Smooth muscle cell (in vitro differentiated cells): ENCODE results near the gene EFCAB7. TPM values are rescaled to one million over a fixed set of nuclear protein-coding genes. Genes with fewer than 3 reads are reported as not detected.

ENCODE experiments used
- DNase-seq: peaks from one replicate; lab custom pipeline; 2025; ENCODE audit not compliant: unreplicated experiment; lab: John Stamatoyannopoulos, UW
- H2AFZ ChIP-seq: fragments of 200-600 bp; sonication (generic); 2 replicates; pipeline ENCODE4 v1.6.0; 2016; ENCODE audit warnings: antibody characterized with exemption, low read depth, mild to moderate bottlenecking
- H3F3A ChIP-seq: fragments of 200-600 bp; sonication (generic); 2 replicates; pipeline ENCODE4 v1.6.0; 2017; ENCODE audit warnings: antibody characterized with exemption, low read depth
- H3K27ac ChIP-seq: fragments of 200-600 bp; sonication (generic); 2 replicates; pipeline ENCODE4 v1.5.1; 2016; ENCODE audit warnings: low read depth, mild to moderate bottlenecking
- H3K27me3 ChIP-seq: fragments of 200-600 bp; sonication (generic); 2 replicates; pipeline ENCODE4 v1.6.1; 2016; ENCODE audit warnings: low read depth, mild to moderate bottlenecking
- H3K36me3 ChIP-seq: fragments of 200-600 bp; sonication (generic); 2 replicates; pipeline ENCODE4 v1.5.1; 2016; ENCODE audit warnings: low read depth
- H3K4me1 ChIP-seq: fragments of 200-600 bp; sonication (generic); 2 replicates; pipeline ENCODE4 v1.5.1; 2016; ENCODE audit warnings: low read depth
- H3K4me2 ChIP-seq: fragments of 200-600 bp; sonication (generic); 2 replicates; pipeline ENCODE4 v1.6.0; 2016; ENCODE audit warnings: mild to moderate bottlenecking
- H3K4me3 ChIP-seq: fragments of 200-600 bp; sonication (generic); 2 replicates; pipeline ENCODE4 v1.5.1; 2016; ENCODE audit warnings: mild to moderate bottlenecking
- H3K79me2 ChIP-seq: fragments of 200-600 bp; sonication (generic); 2 replicates; pipeline ENCODE4 v1.6.0; 2016; ENCODE audit warnings: low read depth, mild to moderate bottlenecking
- H3K9ac ChIP-seq: fragments of 200-600 bp; sonication (generic); 2 replicates; pipeline ENCODE4 v1.6.0; 2016; ENCODE audit warnings: low read depth
- H3K9me3 ChIP-seq: fragments of 200-600 bp; sonication (generic); replicated peaks from 2 replicates; pipeline ENCODE4 v1.5.1; 2016; ENCODE audit warnings: low read depth
- H4K20me1 ChIP-seq: fragments of 200-600 bp; sonication (generic); 2 replicates; pipeline ENCODE4 v1.6.0; 2016; ENCODE audit warnings: low read depth
- CTCF ChIP-seq: fragments of 200-600 bp; sonication (generic); IDR thresholded peaks from 2 replicates; pipeline ENCODE4 v1.5.1; 2017; ENCODE audit warnings: borderline replicate concordance, mild to moderate bottlenecking, antibody characterized with exemption; ENCODE audit not compliant: insufficient read depth, poor library complexity, severe bottlenecking
- WGBS: methylation state at CpG from one replicate; pipeline ENCODE4 v1.1.7; 2016; ENCODE audit warnings: low lambda C conversion rate; 5-methylcytosine and 5-hydroxymethylcytosine counted together
- polyA plus RNA-seq: library from polyadenylated mRNA; unstranded; fragments of >200 nt; fragmentation: Nextera tagmentation; extraction: Ambion mirVana; gene quantifications from 2 replicates; pipeline ENCODE4 v1.2.1, GENCODE V29; 2016
- total RNA-seq: library from RNA; depleted of rRNA; stranded (reverse); fragments of >200 nt; gene quantifications from 2 replicates; pipeline ENCODE4 v1.2.3, GENCODE V29; 2014

Gene EFCAB7
- total and polyA plus RNA-seq, 2 experiments from 2014 or later: 3.5 to 5.4 TPM

- peaks cover 11% of the 10 kb centered on the region for H3K79me2 ChIP-seq
- no peak for TF ChIP-seq CTCF
- no peak overlapping the region for H3K4me2 ChIP-seq
- DNase-seq: no peak
- no peaks in the 10 kb centered on the region for H3K36me3 ChIP-seq
- H3K9ac ChIP-seq: no peak overlapping the region
- 94% methylated on average over 5 of the region's 5 CpGs for WGBS
- H3K27me3 ChIP-seq: no peaks in the 10 kb centered on the region
- H3K4me3 ChIP-seq: no peak overlapping the region
- no peak overlapping the region for H2AFZ ChIP-seq
- H3K4me1 ChIP-seq: no peaks in the 10 kb centered on the region
- H3F3A ChIP-seq: no peaks in the 10 kb centered on the region
- H3K27ac ChIP-seq: no peak overlapping the region
- no peaks in the 10 kb centered on the region for H3K9me3 ChIP-seq
- peaks cover 91% of the 10 kb centered on the region for H4K20me1 ChIP-seq
These were observed 79.3 kb downstream of the EFCAB7 start for GRCh38 chr1:63602629-63603028.

DNA sequence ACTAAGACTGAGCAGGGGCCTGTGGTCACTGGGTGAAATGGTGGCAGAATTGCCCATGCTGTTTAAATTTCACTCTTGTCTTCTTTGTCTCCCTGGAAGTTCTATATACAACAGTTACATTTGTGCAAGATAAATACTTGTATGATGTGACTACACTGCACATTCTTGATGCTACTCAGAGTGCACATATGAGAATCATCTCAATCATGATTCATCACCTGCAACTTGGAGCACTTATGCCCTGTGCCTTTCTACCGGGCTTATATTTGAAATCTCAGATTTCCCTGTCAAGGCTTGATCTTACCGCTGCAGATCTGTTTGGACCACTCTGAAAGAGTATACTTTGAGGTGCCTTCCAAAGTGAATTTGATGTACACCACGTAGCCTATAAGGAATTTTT, 80.5 kb downstream of the EFCAB7 start:
- no peaks in the 10 kb centered on the region for H3K36me3 ChIP-seq
- H3K4me3 ChIP-seq: no peak overlapping the region
- TF ChIP-seq CTCF: no peak
- H3K27ac ChIP-seq: no peak overlapping the region
- peaks cover 94% of the 10 kb centered on the region for H4K20me1 ChIP-seq
- H3K79me2 ChIP-seq: peaks cover 11% of the 10 kb centered on the region
- H3K4me1 ChIP-seq: no peaks in the 10 kb centered on the region
- H3K27me3 ChIP-seq: no peaks in the 10 kb centered on the region
- H3K9me3 ChIP-seq: no peaks in the 10 kb centered on the region
- no peaks in the 10 kb centered on the region for H3F3A ChIP-seq
- H2AFZ ChIP-seq: no peak overlapping the region
- WGBS: 98% methylated on average over 3 of the region's 3 CpGs
- no peak for DNase-seq
- H3K4me2 ChIP-seq: no peak overlapping the region
- H3K9ac ChIP-seq: no peak overlapping the region

DNA sequence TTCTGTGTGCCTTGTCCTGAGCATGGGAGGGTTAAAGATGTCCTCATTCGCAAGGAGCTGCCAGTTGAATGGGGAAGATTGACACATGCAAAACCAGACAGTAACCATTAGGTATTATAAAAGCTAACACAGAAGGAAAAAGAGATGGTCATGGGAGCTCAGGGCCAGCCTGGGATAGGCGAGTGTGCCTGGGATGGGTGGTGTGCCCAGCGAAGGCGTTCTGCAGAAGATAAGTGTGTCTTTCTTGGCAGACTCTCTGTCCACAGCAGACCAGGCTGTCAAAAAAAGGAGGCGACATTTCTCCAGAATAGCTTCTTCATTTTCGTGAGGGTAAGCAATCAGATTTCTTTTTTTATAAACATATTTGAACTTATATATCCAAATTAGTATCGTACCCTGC, 84.0 kb downstream of the EFCAB7 start:
- Histone ChIP-seq H3K9me3 (no peaks in the 10 kb centered on the region), H3K79me2 (peaks cover 10% of the 10 kb centered on the region), H3K36me3 (no peaks in the 10 kb centered on the region), H3K4me1 (peaks cover 11% of the 10 kb centered on the region), H3K27me3 (no peaks in the 10 kb centered on the region), H2AFZ (no peak overlapping the region), H3K27ac (no peak overlapping the region), H3K4me2 (no peak overlapping the region), H3F3A (no peaks in the 10 kb centered on the region), H3K9ac (no peak overlapping the region), H3K4me3 (no peak overlapping the region), H4K20me1 (peaks cover 96% of the 10 kb centered on the region)
- no peak for DNase-seq
- no peak for TF ChIP-seq CTCF
- 96% methylated on average over 7 of the region's 7 CpGs for WGBS

- H3K79me2 ChIP-seq: peaks cover 7% of the 10 kb centered on the region
- H3K36me3 ChIP-seq: no peaks in the 10 kb centered on the region
- no peaks in the 10 kb centered on the region for H3K9me3 ChIP-seq
- peaks cover 22% of the 10 kb centered on the region for H3K4me1 ChIP-seq
- no peak for TF ChIP-seq CTCF
- H3F3A ChIP-seq: no peaks in the 10 kb centered on the region
- H2AFZ ChIP-seq: no peak overlapping the region
- H3K27me3 ChIP-seq: no peaks in the 10 kb centered on the region
- H3K27ac ChIP-seq: no peak overlapping the region
- no peak overlapping the region for H3K4me3 ChIP-seq
- H4K20me1 ChIP-seq: peaks cover 95% of the 10 kb centered on the region
- no peak for DNase-seq
- WGBS: 48% methylated on average over 3 of the region's 3 CpGs
- H3K4me2 ChIP-seq: no peak overlapping the region
- no peak overlapping the region for H3K9ac ChIP-seq
These were observed 87.9 kb downstream of the EFCAB7 start for GRCh38 chr1:63611231-63611630.
